Ovary (tissue), 9 donors: ENCODE data around the gene RASGRF2. TPM values are rescaled to one million over a fixed set of nuclear protein-coding genes. Genes with fewer than 3 reads are reported as not detected.

Source experiments
- DNase-seq, 5 donors: peaks; one replicate each; pipeline ENCODE4 v3.0.0-alpha.2; 2019 to 2020
- H3K27ac ChIP-seq, 2 donors: fragments of 200-600 bp; one replicate each; pipeline versions ENCODE4 v1.5.1 to v1.8.0; 2019 to 2022
- H3K27me3 ChIP-seq: fragments of 200-600 bp; one replicate; pipeline ENCODE4 v1.8.0; 2022
- H3K36me3 ChIP-seq: fragments of 200-600 bp; sonication (generic); one replicate; pipeline ENCODE4 v1.5.1; 2019
- H3K4me1 ChIP-seq: one replicate; pipeline ENCODE4 v1.8.1; 2013; ENCODE audit warnings: mild to moderate bottlenecking, moderate library complexity; ENCODE audit not compliant: insufficient read depth
- H3K4me3 ChIP-seq: fragments of 200-600 bp; sonication (generic); one replicate; pipeline ENCODE4 v1.5.1; 2017
- H3K9me3 ChIP-seq, 2 donors: fragments of 200-600 bp in 1 of 2; sonication (generic) in 1 of 2; one replicate each; pipeline versions ENCODE4 v1.5.1 to v1.8.1; 2013 to 2019; ENCODE audit warnings: mild to moderate bottlenecking in 1 of 2, moderate library complexity in 1 of 2
- EP300 ChIP-seq: sonication (generic); formaldehyde crosslinking; IDR thresholded peaks from one replicate; pipeline ENCODE4 v1.6.1; 2017; ENCODE audit warnings: antibody characterized with exemption
- POLR2A ChIP-seq: fragments of 450-650 bp; IDR thresholded peaks from one replicate; pipeline ENCODE4 v1.6.1; 2017; ENCODE audit warnings: antibody characterized with exemption, mild to moderate bottlenecking, moderate library complexity
- WGBS, 3 donors: extraction: QIAGEN DNeasy Blood & Tissue Kit in 1 of 3; methylation state at CpG; one replicate each; pipeline versions ENCODE4 v1.1.5 to v1.1.7; 2013 to 2017; 5-methylcytosine and 5-hydroxymethylcytosine counted together
- intact Hi-C, 4 donors: fragments of 100-400 bp; cut with DNase I; formaldehyde crosslinking; loops; one replicate each; pipeline versions ENCODE4 v1.11.0 to v1.15.1; 2022 to 2023
- polyA plus RNA-seq, 2 donors: library from polyadenylated mRNA; stranded (reverse); fragments of 200-250 nt in 1 of 2; fragments of 350-450 nt in 1 of 2; fragmentation: Illumina TruSeq in 1 of 2; extraction: RNeasy Lipid Tissue Mini Kit (QIAGEN cat#74804) in 1 of 2; gene quantifications; one replicate each; pipeline ENCODE4 v1.2.3, GENCODE V29; 2013 to 2014
- total RNA-seq, 7 donors: library from RNA; depleted of rRNA in 2 of 7; stranded (reverse); fragments of >200 nt in 2 of 7; fragmentation: NEBNext Ultra II Directional in 3 of 7; extraction: Animal tissue kit (Norgen Biotek cat#: 25700) in 3 of 7; gene quantifications; one replicate each; pipeline versions ENCODE4 v1.1.0 to v1.2.4, GENCODE V29; 2016 to 2023
- TF ChIP-seq, protein P1 (sequence below), 3 donors: fragments of 450-650 bp in 2 of 3; fragments of 200-600 bp in 1 of 3; IDR thresholded peaks; one replicate each; pipeline versions ENCODE4 v1.5.1 to v1.8.0; 2016 to 2022; ENCODE audit warnings: antibody characterized with exemption in 3 of 3, mild to moderate bottlenecking in 1 of 3
- donor health status: DM: no; HTN: no; CAD: no; lungs with moderate emphysema.
- donor health status: DM: no; HTN: no; CAD: no.
- donor health status: Bipolar disorder and iron deficiency.
- donor health status: DM: yes; HTN: yes; CAD: no.
- donor health status: DM: no; HTN: no; CAD: no.
- donor health status: DM: yes; HTN: yes; CAD: no.

The RASGRF2 gene
- total and polyA plus RNA-seq, 9 donors: 8.6 to 55.1 (median 23.0) TPM

DNA sequence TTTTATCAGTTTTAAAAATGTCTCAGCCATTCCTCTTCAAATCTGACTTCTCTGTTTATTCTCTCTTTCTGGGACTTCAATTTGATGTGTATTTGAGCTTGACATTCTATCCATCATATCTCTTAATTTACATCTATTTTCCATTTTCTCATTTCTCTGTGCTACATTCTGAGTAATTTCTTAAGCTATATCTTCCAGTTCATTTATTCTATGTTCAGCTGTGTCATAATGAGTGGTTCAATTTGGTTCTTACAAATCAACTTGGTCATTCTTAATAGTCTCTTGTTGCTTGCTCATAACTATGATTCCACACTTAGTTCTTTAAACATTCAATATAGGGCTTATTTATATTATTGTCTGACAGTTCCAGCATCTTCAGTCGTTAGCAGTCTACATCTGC, 289.8 kb downstream of the RASGRF2 start:
- TF ChIP-seq, protein P1, sequence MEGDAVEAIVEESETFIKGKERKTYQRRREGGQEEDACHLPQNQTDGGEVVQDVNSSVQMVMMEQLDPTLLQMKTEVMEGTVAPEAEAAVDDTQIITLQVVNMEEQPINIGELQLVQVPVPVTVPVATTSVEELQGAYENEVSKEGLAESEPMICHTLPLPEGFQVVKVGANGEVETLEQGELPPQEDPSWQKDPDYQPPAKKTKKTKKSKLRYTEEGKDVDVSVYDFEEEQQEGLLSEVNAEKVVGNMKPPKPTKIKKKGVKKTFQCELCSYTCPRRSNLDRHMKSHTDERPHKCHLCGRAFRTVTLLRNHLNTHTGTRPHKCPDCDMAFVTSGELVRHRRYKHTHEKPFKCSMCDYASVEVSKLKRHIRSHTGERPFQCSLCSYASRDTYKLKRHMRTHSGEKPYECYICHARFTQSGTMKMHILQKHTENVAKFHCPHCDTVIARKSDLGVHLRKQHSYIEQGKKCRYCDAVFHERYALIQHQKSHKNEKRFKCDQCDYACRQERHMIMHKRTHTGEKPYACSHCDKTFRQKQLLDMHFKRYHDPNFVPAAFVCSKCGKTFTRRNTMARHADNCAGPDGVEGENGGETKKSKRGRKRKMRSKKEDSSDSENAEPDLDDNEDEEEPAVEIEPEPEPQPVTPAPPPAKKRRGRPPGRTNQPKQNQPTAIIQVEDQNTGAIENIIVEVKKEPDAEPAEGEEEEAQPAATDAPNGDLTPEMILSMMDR (IDR thresholded peaks at IDR 0.05): no peak
- TF ChIP-seq POLR2A: no peak
- TF ChIP-seq EP300: no peak
- WGBS, 3 donors: 94 to 99% (median 98%) methylated on average over 1 of the region's 1 CpG
- H3K9me3 ChIP-seq: no peaks in the 10 kb centered on the region
- no peak overlapping the region for H3K27ac ChIP-seq
- H3K27me3 ChIP-seq: no peaks in the 10 kb centered on the region
- intact Hi-C loops: no loop called here
- no peak overlapping the region for H3K4me3 ChIP-seq
- no peaks in the 10 kb centered on the region for H3K36me3 ChIP-seq
- H3K4me1 ChIP-seq: peaks cover 15% of the 10 kb centered on the region
- DNase-seq: no peak

- 58 to 81% (median 72%) methylated on average over 5 of the region's 5 CpGs for whole genome bisulfite sequencing, 3 donors
- Histone ChIP-seq H3K36me3 (no peaks in the 10 kb centered on the region), H3K27me3 (no peaks in the 10 kb centered on the region), H3K4me1 (peaks cover 5% of the 10 kb centered on the region), H3K9me3 (no peaks in the 10 kb centered on the region), H3K27ac (no peak overlapping the region), H3K4me3 (no peak overlapping the region)
- TF ChIP-seq, protein P1 (IDR thresholded peaks at IDR 0.05): no peak
- no peak for TF ChIP-seq EP300
- TF ChIP-seq POLR2A: no peak
- intact Hi-C loops: no loop called here
- no peak for DNase-seq
Measured at GRCh38 chr5:81251922-81252321, 291.8 kb downstream of the RASGRF2 start.

DNA sequence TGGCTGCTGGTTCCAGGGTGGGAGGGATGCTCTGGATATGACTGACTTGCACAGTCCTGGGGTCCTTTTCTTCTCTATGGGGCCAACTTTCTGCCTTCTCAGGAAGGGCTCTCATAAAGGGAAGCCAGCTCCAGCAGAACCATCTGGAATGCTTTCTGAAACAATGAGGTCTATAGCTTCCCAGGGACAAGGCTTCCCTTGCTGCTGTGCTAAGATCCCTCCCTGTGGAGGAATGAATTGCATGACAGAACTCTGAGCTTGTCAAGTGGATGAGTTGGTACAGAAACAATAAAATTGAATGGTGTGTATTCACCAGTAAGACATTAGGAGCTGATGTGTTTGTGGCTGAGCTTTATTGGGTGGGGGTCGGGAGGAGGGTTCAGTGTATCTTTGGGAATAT, 292.7 kb downstream of the RASGRF2 start:
- WGBS, 3 donors: 93 to 100% (median 97%) methylated on average over 1 of the region's 1 CpG

DNA sequence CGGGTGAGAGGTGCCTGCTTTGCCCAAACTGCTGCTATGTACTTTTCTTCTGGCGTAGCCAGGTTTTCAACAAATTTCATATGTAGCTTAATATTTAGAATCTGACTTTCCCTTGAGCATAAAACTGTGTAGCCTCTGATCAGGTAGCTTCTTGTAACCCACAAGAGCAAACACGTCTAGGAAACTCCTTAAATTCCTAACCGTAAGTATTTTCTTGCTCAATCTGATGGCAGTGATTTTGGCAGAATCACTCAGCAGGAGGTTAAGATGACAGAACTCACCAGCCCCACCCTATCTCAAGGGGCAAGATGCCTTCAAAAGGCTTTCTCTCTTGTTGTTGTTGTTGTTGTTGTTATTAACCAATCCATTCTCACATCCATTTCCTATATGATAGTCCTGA, 293.7 kb downstream of the RASGRF2 start:
- no peaks in the 10 kb centered on the region for H3K27me3 ChIP-seq
- H3K36me3 ChIP-seq: no peaks in the 10 kb centered on the region
- no peaks in the 10 kb centered on the region for H3K4me1 ChIP-seq
- H3K9me3 ChIP-seq: no peaks in the 10 kb centered on the region
- H3K4me3 ChIP-seq: no peak overlapping the region
- no peak overlapping the region for H3K27ac ChIP-seq
- intact Hi-C loops: no loop called here
- no peak for DNase-seq
- 91 to 96% (median 95%) methylated on average over 4 of the region's 4 CpGs for WGBS, 3 donors
- TF ChIP-seq EP300 (no peak), POLR2A (no peak)
- TF ChIP-seq, protein P1 (IDR thresholded peaks at IDR 0.05): no peak

More for the DNA sequence above, 292.7 kb downstream of the RASGRF2 start:
- H3K4me1 ChIP-seq: peaks cover 2% of the 10 kb centered on the region
- intact Hi-C loops: no loop called here
- DNase-seq: no peak
- no peak for TF ChIP-seq EP300
- TF ChIP-seq, protein P1 (IDR thresholded peaks at IDR 0.05): no peak
- no peak for TF ChIP-seq POLR2A
- H3K27ac ChIP-seq: no peak overlapping the region
- H3K4me3 ChIP-seq: no peak overlapping the region
- H3K9me3 ChIP-seq: no peaks in the 10 kb centered on the region
- H3K36me3 ChIP-seq: no peaks in the 10 kb centered on the region
- no peaks in the 10 kb centered on the region for H3K27me3 ChIP-seq
